Skeletal muscle satellite cell (primary cell): Measurements from ENCODE around the gene LYZ.

Source experiments
- H3K27me3 ChIP-seq: 2 replicates; pipeline ENCODE4 v1.7.0; 2013; ENCODE audit warnings: low read length; ENCODE audit not compliant: control insufficient read depth, insufficient read depth
- H3K36me3 ChIP-seq: 2 replicates; pipeline ENCODE4 v1.7.0; 2013; ENCODE audit warnings: mild to moderate bottlenecking, control low read depth, low read length; ENCODE audit not compliant: insufficient read depth
- H3K4me1 ChIP-seq: 2 replicates; pipeline ENCODE4 v1.7.0; 2013; ENCODE audit warnings: low read length; ENCODE audit not compliant: control insufficient read depth, insufficient read depth
- H3K4me2 ChIP-seq: 2 replicates; pipeline ENCODE4 v1.7.0; 2013; ENCODE audit warnings: mild to moderate bottlenecking, low read length
- H3K4me3 ChIP-seq: 2 replicates; pipeline ENCODE4 v1.7.0; 2013; ENCODE audit warnings: low read length
- H3K9ac ChIP-seq: 2 replicates; pipeline ENCODE4 v1.7.0; 2013; ENCODE audit warnings: mild to moderate bottlenecking, low read depth, low read length, moderate library complexity
- H3K9me3 ChIP-seq: replicated peaks from 2 replicates; pipeline ENCODE4 v1.7.0; 2013; ENCODE audit warnings: mild to moderate bottlenecking, control low read depth, low read length

LYZ gene

DNA sequence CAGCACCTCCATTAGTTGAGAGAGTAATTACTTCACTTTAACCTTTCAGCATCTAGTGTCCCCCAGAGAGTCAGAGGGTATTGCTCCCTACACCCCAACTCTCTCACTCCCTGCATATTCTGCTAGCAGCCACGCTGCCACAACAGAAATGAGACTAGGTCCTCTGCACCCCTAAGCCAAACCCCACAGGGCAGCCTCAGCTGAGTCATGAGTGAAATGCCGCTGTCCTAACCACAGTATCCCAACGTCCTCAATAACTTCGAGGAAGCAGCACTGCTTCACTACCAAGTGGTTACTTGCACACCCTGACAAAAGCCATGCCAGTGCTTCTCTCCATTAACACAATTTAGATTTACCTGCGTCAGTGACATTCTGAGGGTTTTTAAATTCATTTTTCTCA is 6.9 kb upstream of the LYZ start:
- Histone ChIP-seq H3K36me3 (no peaks in the 10 kb centered on the region), H3K9ac (no peak overlapping the region), H3K9me3 (no peaks in the 10 kb centered on the region), H3K4me1 (no peaks in the 10 kb centered on the region), H3K4me2 (no peak overlapping the region), H3K4me3 (no peak overlapping the region), H3K27me3 (peaks cover 32% of the 10 kb centered on the region)

DNA sequence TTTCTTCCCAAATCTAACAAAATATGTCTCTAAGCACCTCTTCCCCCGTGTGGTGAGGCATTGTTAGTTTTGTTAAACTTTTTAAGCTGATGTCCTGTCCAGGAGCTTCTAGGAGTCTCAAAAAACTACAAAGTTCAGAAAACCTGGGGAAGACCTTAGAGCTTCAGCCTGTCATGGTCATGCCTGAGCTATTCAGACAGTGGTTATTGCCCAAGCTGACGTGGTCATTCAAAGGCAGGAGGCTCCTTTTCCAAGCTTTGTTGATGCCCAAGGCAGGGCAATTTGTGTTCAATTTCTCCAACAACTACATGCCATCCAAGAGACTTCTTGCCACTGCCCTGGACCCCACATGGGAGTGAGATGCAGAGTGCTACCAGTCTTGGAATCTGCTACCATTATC is 5.8 kb upstream of the LYZ start:
- no peak overlapping the region for H3K4me3 ChIP-seq
- H3K9ac ChIP-seq = no peak overlapping the region
- no peaks in the 10 kb centered on the region for H3K4me1 ChIP-seq

DNA sequence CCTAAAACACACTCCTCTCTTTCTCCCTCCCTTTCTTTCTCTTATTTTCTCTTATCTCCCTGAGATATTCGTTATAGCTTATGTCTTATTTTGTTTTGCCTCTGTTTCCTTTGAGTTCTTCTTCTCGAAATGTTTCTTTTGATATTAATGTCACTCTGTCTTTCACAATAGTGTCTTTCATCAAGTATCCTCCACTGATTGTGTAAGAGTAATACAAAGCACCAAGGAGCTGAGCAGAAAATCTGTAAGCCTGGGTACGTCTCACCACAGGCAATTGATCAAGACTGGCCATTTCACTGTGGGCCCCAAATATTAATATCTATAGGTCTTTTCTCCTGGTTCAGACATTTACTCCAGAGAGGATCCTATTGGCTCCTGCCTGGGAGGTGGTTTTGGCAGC is 4.8 kb upstream of the LYZ start:
- Histone ChIP-seq H3K4me3 (no peak overlapping the region), H3K4me1 (no peaks in the 10 kb centered on the region), H3K9me3 (no peaks in the 10 kb centered on the region), H3K9ac (no peak overlapping the region), H3K27me3 (peaks cover 26% of the 10 kb centered on the region), H3K4me2 (no peak overlapping the region), H3K36me3 (no peaks in the 10 kb centered on the region)

More for the DNA sequence above, 5.8 kb upstream of the LYZ start:
- H3K36me3 ChIP-seq = no peaks in the 10 kb centered on the region
- H3K27me3 ChIP-seq = peaks cover 25% of the 10 kb centered on the region
- no peaks in the 10 kb centered on the region for H3K9me3 ChIP-seq
- no peak overlapping the region for H3K4me2 ChIP-seq

DNA sequence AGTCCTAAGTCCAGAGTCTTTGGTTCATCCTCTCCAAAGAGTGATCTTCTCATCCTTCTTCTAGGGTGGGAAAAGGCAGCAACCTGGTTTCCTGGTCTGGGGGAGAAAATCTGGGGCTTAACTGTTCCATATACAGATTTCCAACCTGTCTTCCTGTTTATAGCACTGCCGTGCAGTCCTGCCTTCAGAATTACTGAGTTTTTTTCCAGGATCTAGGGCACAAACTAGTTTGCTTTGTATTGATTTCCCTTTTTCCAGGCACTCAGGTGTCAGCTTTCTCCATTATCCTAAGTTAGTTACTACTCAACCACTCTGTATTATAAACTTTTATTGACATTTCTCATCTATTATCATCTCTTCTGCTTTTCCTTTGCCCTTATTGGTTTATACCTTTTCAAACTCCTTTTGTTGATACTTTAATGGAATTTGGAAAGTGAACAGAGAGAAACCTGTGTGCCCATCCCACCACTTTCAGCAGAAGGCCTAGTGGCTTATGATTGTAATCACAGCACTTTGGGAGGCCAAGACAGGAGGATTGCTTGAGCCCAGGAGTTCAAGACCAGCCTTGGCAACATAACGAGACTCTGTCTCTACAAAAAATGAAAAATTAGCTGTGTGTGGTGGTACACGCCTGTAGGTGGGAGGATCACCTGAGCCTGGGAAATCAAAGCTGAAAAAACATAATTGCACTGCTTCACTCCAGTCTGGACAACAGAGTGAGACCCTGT is 4.1 kb upstream of the LYZ start:
- Histone ChIP-seq H3K9ac (no peak overlapping the region), H3K9me3 (no peaks in the 10 kb centered on the region), H3K4me1 (no peaks in the 10 kb centered on the region), H3K36me3 (no peaks in the 10 kb centered on the region), H3K27me3 (peaks cover 29% of the 10 kb centered on the region), H3K4me2 (no peak overlapping the region), H3K4me3 (no peak overlapping the region)

DNA sequence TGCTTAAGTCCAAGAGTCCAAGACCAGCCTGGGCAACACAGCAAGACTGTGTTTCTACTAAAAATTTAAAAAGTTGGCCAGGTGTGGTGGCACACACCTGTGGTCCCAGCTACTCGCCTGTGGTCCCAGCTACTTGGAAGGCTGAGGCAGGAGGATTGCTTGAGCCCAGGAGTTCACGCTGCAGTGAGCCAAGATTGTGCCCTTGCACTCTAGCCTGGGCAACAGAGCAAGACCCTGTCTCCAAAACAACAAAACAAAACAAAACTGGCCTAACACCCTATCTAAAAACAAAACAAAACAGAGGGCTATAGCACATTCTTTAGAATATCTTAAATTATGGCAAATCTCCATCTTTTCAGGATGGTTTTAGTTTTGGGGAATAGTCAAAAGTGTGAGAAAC is 3.1 kb upstream of the LYZ start:
- Histone ChIP-seq H3K4me2 (no peak overlapping the region), H3K27me3 (peaks cover 34% of the 10 kb centered on the region), H3K9ac (no peak overlapping the region), H3K4me1 (no peaks in the 10 kb centered on the region), H3K36me3 (no peaks in the 10 kb centered on the region), H3K9me3 (no peaks in the 10 kb centered on the region), H3K4me3 (no peak overlapping the region)

DNA sequence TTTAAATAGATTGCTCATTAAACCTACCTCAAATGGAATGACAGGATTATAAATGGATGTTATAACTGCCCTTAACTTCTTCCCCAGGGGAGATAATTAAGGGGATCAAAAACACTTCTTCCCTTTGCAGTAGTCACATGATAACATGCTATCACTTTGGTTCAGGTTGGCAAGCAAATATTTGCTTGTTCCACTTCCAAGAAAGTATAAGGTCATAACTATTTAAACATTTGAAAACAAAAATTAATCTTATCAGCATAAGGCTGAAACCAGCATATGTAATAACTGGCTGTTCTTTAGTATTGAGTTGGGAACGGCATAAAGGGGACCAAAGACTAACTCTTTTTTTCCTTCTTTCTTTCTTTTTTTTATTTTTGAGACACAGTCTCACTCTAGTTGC is 2.4 kb upstream of the LYZ start:
- Histone ChIP-seq H3K36me3 (no peaks in the 10 kb centered on the region), H3K4me3 (no peak overlapping the region), H3K4me1 (no peaks in the 10 kb centered on the region), H3K27me3 (peaks cover 29% of the 10 kb centered on the region), H3K9ac (no peak overlapping the region), H3K9me3 (no peaks in the 10 kb centered on the region), H3K4me2 (no peak overlapping the region)

DNA sequence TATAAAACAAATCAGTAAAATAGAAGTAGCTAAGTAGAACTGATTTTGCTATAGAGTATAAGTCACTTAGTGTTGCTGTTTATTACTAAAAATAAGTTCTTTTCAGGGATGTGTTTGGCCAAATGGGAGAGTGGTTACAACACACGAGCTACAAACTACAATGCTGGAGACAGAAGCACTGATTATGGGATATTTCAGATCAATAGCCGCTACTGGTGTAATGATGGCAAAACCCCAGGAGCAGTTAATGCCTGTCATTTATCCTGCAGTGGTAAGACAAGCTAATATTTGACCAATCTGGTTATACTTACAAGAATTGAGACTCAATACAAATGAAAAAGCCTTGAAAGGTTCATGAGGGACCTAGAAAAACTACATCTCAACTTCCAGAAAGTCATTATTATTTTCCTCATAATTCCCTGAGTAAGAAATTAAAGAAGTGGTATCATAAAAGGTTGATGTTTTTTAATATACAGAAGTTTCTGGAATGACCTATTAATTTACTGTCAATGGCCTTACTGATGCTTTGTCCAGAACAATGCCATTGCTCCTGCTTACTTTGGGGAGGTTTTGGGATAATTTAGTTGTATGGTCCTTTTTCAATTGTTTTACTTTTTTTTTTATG is 1.9 kb downstream of the LYZ start:
- H3K4me1 ChIP-seq = no peaks in the 10 kb centered on the region
- peaks cover 16% of the 10 kb centered on the region for H3K27me3 ChIP-seq
- no peaks in the 10 kb centered on the region for H3K9me3 ChIP-seq
- no peak overlapping the region for H3K4me3 ChIP-seq
- H3K9ac ChIP-seq = no peak overlapping the region
- no peaks in the 10 kb centered on the region for H3K36me3 ChIP-seq
- no peak overlapping the region for H3K4me2 ChIP-seq

DNA sequence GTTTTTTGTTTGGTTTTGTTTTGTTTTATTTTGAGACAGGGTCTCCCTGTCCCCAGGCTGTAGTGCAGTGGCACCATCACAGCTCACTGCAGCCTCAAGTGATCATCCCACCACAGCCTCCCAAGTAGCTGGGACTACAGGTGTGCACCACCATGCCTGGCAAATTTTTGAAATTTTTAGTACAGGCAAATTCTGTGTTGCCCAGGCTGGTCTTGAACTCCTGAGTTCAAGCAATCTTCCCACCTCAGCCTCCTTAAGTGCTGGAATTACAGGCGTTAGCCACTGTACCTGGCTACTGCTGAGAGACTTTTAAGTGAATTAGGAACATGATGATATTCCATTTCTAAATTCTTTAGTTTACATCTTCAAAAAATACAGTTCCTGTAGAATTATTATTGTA is 2.6 kb downstream of the LYZ start:
- Histone ChIP-seq H3K4me2 (no peak overlapping the region), H3K9me3 (no peaks in the 10 kb centered on the region), H3K4me1 (no peaks in the 10 kb centered on the region), H3K27me3 (peaks cover 16% of the 10 kb centered on the region), H3K4me3 (no peak overlapping the region), H3K9ac (no peak overlapping the region), H3K36me3 (no peaks in the 10 kb centered on the region)

DNA sequence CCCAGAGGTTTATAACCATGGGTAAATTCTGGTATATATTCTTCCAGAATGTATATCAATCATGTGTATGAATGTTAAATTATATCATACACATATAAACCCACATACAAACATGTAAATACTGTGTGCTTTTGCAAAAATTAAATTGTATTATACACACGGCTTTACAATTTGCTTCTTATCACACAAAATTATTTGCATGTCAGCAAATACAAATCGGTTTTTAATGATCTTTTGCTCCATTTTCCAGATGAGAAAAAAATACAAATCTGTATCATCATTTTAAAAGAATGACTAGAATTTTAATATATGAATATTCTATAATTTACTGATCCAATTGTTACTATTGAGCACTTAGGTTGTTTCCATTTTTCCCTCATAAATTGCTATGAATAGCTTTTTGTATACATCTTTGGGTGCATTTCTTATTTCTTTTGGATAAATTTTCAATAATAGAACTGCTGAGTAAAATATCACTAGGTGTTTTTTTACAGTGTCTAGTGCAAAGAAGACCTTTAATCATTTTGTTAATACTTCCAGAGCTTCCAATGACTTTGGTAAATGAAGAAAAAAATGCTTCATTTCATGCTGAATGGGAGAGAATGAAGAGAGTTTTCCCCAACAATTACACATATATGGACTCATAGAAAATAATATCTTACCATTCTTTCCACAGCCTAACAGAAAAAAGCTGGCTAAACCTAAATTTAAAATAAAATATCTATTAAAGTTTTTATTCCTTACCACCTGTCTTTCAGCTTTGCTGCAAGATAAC is 3.5 kb downstream of the LYZ start:
- H3K27me3 ChIP-seq = peaks cover 16% of the 10 kb centered on the region
- H3K4me1 ChIP-seq = no peaks in the 10 kb centered on the region
- no peak overlapping the region for H3K4me3 ChIP-seq
- no peak overlapping the region for H3K4me2 ChIP-seq
- H3K9ac ChIP-seq = no peak overlapping the region
- H3K9me3 ChIP-seq = no peaks in the 10 kb centered on the region
- H3K36me3 ChIP-seq = no peaks in the 10 kb centered on the region

DNA sequence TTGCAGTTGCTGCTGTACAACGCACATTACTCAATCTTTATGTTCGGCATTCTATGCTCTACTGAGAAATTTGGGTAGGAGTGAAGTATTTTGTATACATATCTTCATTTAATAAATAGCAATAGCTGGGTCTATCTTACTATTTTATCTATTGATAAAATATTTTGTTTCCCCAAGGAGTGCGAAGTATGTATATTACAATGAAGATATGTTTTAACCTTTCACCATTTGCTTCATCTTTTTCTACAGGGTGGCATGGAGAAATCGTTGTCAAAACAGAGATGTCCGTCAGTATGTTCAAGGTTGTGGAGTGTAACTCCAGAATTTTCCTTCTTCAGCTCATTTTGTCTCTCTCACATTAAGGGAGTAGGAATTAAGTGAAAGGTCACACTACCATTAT is 4.7 kb downstream of the LYZ start:
- Histone ChIP-seq H3K27me3 (peaks cover 16% of the 10 kb centered on the region), H3K4me3 (no peak overlapping the region), H3K4me2 (no peak overlapping the region), H3K36me3 (no peaks in the 10 kb centered on the region), H3K9me3 (no peaks in the 10 kb centered on the region), H3K9ac (no peak overlapping the region), H3K4me1 (peaks cover 3% of the 10 kb centered on the region)

DNA sequence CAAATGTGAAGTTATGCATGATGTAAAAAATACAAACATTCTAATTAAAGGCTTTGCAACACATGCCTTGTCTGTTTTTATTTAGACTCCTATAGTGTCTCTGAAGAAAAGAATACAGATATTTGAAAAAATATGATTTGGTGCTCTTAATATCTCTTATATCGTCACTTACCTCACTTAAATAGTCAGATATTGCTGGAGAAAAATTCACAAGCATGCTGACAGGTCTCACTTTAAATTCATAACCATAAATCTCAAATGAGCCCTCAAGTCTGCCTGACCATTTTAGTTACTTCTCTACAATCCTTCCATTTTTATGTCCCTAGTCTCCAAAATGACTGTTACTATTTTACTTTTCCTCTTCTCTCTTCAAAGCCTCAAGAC is 6.0 kb downstream of the LYZ start:
- Histone ChIP-seq H3K9me3 (no peaks in the 10 kb centered on the region), H3K4me3 (no peak overlapping the region), H3K4me1 (peaks cover 8% of the 10 kb centered on the region), H3K27me3 (peaks cover 11% of the 10 kb centered on the region), H3K4me2 (no peak overlapping the region), H3K36me3 (no peaks in the 10 kb centered on the region), H3K9ac (no peak overlapping the region)
